GM12878 (cell line): ENCODE measurements around the gene SPIRE1.

Experiments used
- ATF3 ChIP-seq: IDR thresholded peaks from 2 replicates; pipeline ENCODE4 v1.6.1; 2011; ENCODE audit warnings: low read depth, mild to moderate bottlenecking, low read length, moderate library complexity, borderline replicate concordance; ENCODE audit errors: extremely low read depth
- CTCF ChIP-seq, 3 experiments: IDR thresholded peaks in 2 of 3; conservative IDR thresholded peaks in 1 of 3; 2 replicates each; pipeline ENCODE4 v1.5.1; 2011; ENCODE audit warnings: low read depth in 3 of 3, low read length in 3 of 3, mild to moderate bottlenecking in 3 of 3, control low read depth in 2 of 3, moderate library complexity in 2 of 3, inconsistent platforms in 1 of 3, mixed read lengths in 1 of 3; ENCODE audit not compliant: control insufficient read depth in 2 of 3, insufficient read depth in 1 of 3; ENCODE audit errors: extremely low read depth in 1 of 3
- EP300 ChIP-seq, 2 experiments: fragments of 150-350 bp in 1 of 2; IDR thresholded peaks; 2 replicates each; pipeline ENCODE4 v1.6.1; 2011 to 2012; ENCODE audit warnings: low read depth in 2 of 2, low read length in 2 of 2, borderline replicate concordance in 1 of 2, improper control_type of control experiment in 1 of 2, inconsistent platforms in 1 of 2; ENCODE audit not compliant: control insufficient read depth in 1 of 2
- HDAC2 ChIP-seq: fragments of 200-600 bp; sonication (generic); IDR thresholded peaks from 2 replicates; pipeline ENCODE4 v1.6.1; 2017
- HDAC6 ChIP-seq: fragments of 200-600 bp; sonication (generic); IDR thresholded peaks from one replicate; pipeline ENCODE4 v1.8.0; 2017; ENCODE audit warnings: antibody characterized with exemption; ENCODE audit not compliant: unreplicated experiment
- MTA3 ChIP-seq: IDR thresholded peaks from 2 replicates; pipeline ENCODE4 v1.6.1; 2012; ENCODE audit warnings: low read length, inconsistent platforms, borderline replicate concordance
- NR2C2 ChIP-seq: IDR thresholded peaks from 2 replicates; pipeline ENCODE4 v1.6.1; 2011; ENCODE audit warnings: borderline replicate concordance, low read depth; ENCODE audit not compliant: control insufficient read depth, insufficient read length
- PBX3 ChIP-seq: IDR thresholded peaks from 2 replicates; pipeline ENCODE4 v1.6.1; 2011; ENCODE audit warnings: mild to moderate bottlenecking, low read depth, low read length, moderate library complexity; ENCODE audit not compliant: insufficient replicate concordance
- POLR2A ChIP-seq: IDR thresholded peaks from 2 replicates; pipeline ENCODE4 v1.6.1; 2011; ENCODE audit warnings: low read depth, mild to moderate bottlenecking, low read length
- RAD21 ChIP-seq: IDR thresholded peaks from 2 replicates; pipeline ENCODE4 v1.6.1; 2011; ENCODE audit warnings: mild to moderate bottlenecking, low read depth, low read length, moderate library complexity; ENCODE audit not compliant: insufficient read depth
- RCOR1 ChIP-seq: conservative IDR thresholded peaks from 2 replicates; pipeline ENCODE4 v1.6.1; 2012; ENCODE audit warnings: low read depth, low read length, improper control_type of control experiment
- TAF1 ChIP-seq: IDR thresholded peaks from 2 replicates; pipeline ENCODE4 v1.6.1; 2011; ENCODE audit warnings: mild to moderate bottlenecking, low read depth, low read length, borderline replicate concordance
- YY1 ChIP-seq: IDR thresholded peaks from 2 replicates; pipeline ENCODE4 v1.6.1; 2011; ENCODE audit warnings: low read depth, mild to moderate bottlenecking, low read length
- TF ChIP-seq, protein P1 (sequence below): IDR thresholded peaks from 2 replicates; pipeline ENCODE4 v1.6.1; 2012; ENCODE audit warnings: mild to moderate bottlenecking, low read depth, low read length

GRCh38 chr18:12411456-12411855, 246.5 kb downstream of the SPIRE1 start:
- TF ChIP-seq POLR2A = no peak
- TF ChIP-seq NR2C2 = no peak
- no peak for TF ChIP-seq ATF3
- no peak for TF ChIP-seq HDAC2
- TF ChIP-seq, protein P1, sequence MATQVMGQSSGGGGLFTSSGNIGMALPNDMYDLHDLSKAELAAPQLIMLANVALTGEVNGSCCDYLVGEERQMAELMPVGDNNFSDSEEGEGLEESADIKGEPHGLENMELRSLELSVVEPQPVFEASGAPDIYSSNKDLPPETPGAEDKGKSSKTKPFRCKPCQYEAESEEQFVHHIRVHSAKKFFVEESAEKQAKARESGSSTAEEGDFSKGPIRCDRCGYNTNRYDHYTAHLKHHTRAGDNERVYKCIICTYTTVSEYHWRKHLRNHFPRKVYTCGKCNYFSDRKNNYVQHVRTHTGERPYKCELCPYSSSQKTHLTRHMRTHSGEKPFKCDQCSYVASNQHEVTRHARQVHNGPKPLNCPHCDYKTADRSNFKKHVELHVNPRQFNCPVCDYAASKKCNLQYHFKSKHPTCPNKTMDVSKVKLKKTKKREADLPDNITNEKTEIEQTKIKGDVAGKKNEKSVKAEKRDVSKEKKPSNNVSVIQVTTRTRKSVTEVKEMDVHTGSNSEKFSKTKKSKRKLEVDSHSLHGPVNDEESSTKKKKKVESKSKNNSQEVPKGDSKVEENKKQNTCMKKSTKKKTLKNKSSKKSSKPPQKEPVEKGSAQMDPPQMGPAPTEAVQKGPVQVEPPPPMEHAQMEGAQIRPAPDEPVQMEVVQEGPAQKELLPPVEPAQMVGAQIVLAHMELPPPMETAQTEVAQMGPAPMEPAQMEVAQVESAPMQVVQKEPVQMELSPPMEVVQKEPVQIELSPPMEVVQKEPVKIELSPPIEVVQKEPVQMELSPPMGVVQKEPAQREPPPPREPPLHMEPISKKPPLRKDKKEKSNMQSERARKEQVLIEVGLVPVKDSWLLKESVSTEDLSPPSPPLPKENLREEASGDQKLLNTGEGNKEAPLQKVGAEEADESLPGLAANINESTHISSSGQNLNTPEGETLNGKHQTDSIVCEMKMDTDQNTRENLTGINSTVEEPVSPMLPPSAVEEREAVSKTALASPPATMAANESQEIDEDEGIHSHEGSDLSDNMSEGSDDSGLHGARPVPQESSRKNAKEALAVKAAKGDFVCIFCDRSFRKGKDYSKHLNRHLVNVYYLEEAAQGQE = no peak
- TF ChIP-seq EP300 (IDR thresholded peaks at IDR 0.05; ENCODE audit: borderline replicate concordance in 1 of 2, control insufficient read depth in 1 of 2, low read depth in 2 of 2, low read length in 2 of 2) = no peak
- no peak for TF ChIP-seq RCOR1
- TF ChIP-seq TAF1 = no peak
- TF ChIP-seq YY1 = no peak
- TF ChIP-seq CTCF (IDR thresholded peaks at IDR 0.05 in 2 of 3, conservative IDR thresholded peaks at IDR 0.05 in 1 of 3; ENCODE audit: control insufficient read depth in 2 of 3, extremely low read depth in 1 of 3, insufficient read depth in 1 of 3, low read depth in 3 of 3, low read length in 3 of 3) = no peak
- TF ChIP-seq MTA3 = no peak
- no peak for TF ChIP-seq PBX3
- no peak for TF ChIP-seq RAD21
- no peak for TF ChIP-seq HDAC6
